ENCODE results near the gene SHQ1. TPM values are rescaled to one million over a fixed set of nuclear protein-coding genes. Genes with fewer than 3 reads are reported as not detected.
"Not testable (repeated sequence)": the region's sequence is repeated elsewhere in the genome, so short reads cannot be mapped to it uniquely, and the experiment has no call there.

Gene SHQ1
- total RNA-seq, 1 experiment from 2014 or later: 28.9 TPM

- in situ Hi-C loops (cut with HindIII; ENCODE audit: low sequenced_read_pairs): no loop called here
- DNase-seq (ENCODE audit: low spot score): no peak
These were observed 37.4 kb downstream of the SHQ1 start for GRCh38 chr3:72810659-72811434.

GRCh38 chr3:72810063-72810462 lies 38.2 kb downstream of the SHQ1 start:
- DNase-seq (ENCODE audit: low spot score): no peak
- in situ Hi-C loops (cut with HindIII; ENCODE audit: low sequenced_read_pairs): no loop called here

- in situ Hi-C loops (cut with HindIII; ENCODE audit: low sequenced_read_pairs): no loop called here
- no peak for DNase-seq (ENCODE audit: low spot score)
These were observed 43.9 kb downstream of the SHQ1 start for GRCh38 chr3:72804361-72804760.

- DNase-seq (ENCODE audit: low spot score): no peak
These were observed 44.7 kb downstream of the SHQ1 start for GRCh38 chr3:72803573-72803972.

GRCh38 chr3:72802001-72802400 lies 46.2 kb downstream of the SHQ1 start:
- in situ Hi-C loops (cut with HindIII; ENCODE audit: low sequenced_read_pairs): no loop called here
- DNase-seq (ENCODE audit: low spot score): no peak

More at GRCh38 chr3:72803573-72803972, 44.7 kb downstream of the SHQ1 start:
- in situ Hi-C loops (cut with HindIII; ENCODE audit: low sequenced_read_pairs): no loop called here

- in situ Hi-C loops (cut with HindIII; ENCODE audit: low sequenced_read_pairs): no loop called here
- DNase-seq (ENCODE audit: low spot score): no peak
These were observed 47.4 kb downstream of the SHQ1 start for GRCh38 chr3:72800869-72801268.

GRCh38 chr3:72798552-72799195 lies 49.6 kb downstream of the SHQ1 start:
- DNase-seq (ENCODE audit: low spot score): no peak
- in situ Hi-C loops (cut with HindIII; ENCODE audit: low sequenced_read_pairs): no loop called here

- in situ Hi-C loops (cut with HindIII; ENCODE audit: low sequenced_read_pairs): no loop called here
- DNase-seq (ENCODE audit: low spot score): peak; percentile 27
These were observed 50.3 kb downstream of the SHQ1 start for GRCh38 chr3:72797773-72798543.

- no peak for DNase-seq (ENCODE audit: low spot score)
- in situ Hi-C loops (cut with HindIII; ENCODE audit: low sequenced_read_pairs): no loop called here
These were observed 54.2 kb downstream of the SHQ1 start for GRCh38 chr3:72794079-72794478.

GRCh38 chr3:72791161-72791560 lies 57.1 kb downstream of the SHQ1 start:
- no peak for DNase-seq (ENCODE audit: low spot score)
- in situ Hi-C loops (cut with HindIII; ENCODE audit: low sequenced_read_pairs): no loop called here

- in situ Hi-C loops (cut with HindIII; ENCODE audit: low sequenced_read_pairs): no loop called here
- no peak for DNase-seq (ENCODE audit: low spot score)
These were observed 58.5 kb downstream of the SHQ1 start for GRCh38 chr3:72789786-72790185.

- DNase-seq (ENCODE audit: low spot score); in situ Hi-C loops (cut with HindIII; ENCODE audit: low sequenced_read_pairs): not testable (repeated sequence)
These were observed 60.0 kb downstream of the SHQ1 start for GRCh38 chr3:72788232-72788631.

- no peak for DNase-seq (ENCODE audit: low spot score)
- in situ Hi-C loops (cut with HindIII; ENCODE audit: low sequenced_read_pairs): no loop called here
These were observed 61.6 kb downstream of the SHQ1 start for GRCh38 chr3:72786668-72787067.

GRCh38 chr3:72784226-72784625 lies 64.0 kb downstream of the SHQ1 start:
- in situ Hi-C loops (cut with HindIII; ENCODE audit: low sequenced_read_pairs): no loop called here
- DNase-seq (ENCODE audit: low spot score): no peak

- in situ Hi-C loops (cut with HindIII; ENCODE audit: low sequenced_read_pairs): no loop called here
- DNase-seq (ENCODE audit: low spot score): no peak
These were observed 65.7 kb downstream of the SHQ1 start for GRCh38 chr3:72782521-72782920.

GRCh38 chr3:72769758-72770540 lies 78.3 kb downstream of the SHQ1 start:
- DNase-seq (ENCODE audit: low spot score): no peak
- in situ Hi-C loops (cut with HindIII; ENCODE audit: low sequenced_read_pairs): no loop called here

GRCh38 chr3:72768936-72769335 lies 79.3 kb downstream of the SHQ1 start:
- peak; percentile 4 for DNase-seq (ENCODE audit: low spot score)
- in situ Hi-C loops (cut with HindIII; ENCODE audit: low sequenced_read_pairs): no loop called here

GRCh38 chr3:72768481-72768880 lies 79.8 kb downstream of the SHQ1 start:
- DNase-seq (ENCODE audit: low spot score): peak; percentile 3
- in situ Hi-C loops (cut with HindIII; ENCODE audit: low sequenced_read_pairs): no loop called here

GRCh38 chr3:72768006-72768441 lies 80.2 kb downstream of the SHQ1 start:
- in situ Hi-C loops (cut with HindIII; ENCODE audit: low sequenced_read_pairs): no loop called here
- DNase-seq (ENCODE audit: low spot score): peak; percentile 27

Measured in G401 (cell line).